AG09309 (cell line): ENCODE measurements around the gene SLC16A12.

Experiments used
- DNase-seq: peaks from one replicate; pipeline ENCODE4 v3.0.0-alpha.2; 2010; ENCODE audit warnings: low read depth
- H3K4me3 ChIP-seq: 2 replicates; pipeline ENCODE4 v1.5.1; 2011; ENCODE audit warnings: mild to moderate bottlenecking, low read depth, low read length, moderate library complexity; ENCODE audit not compliant: control insufficient read depth
- TF ChIP-seq, protein P1 (sequence below): IDR thresholded peaks from 2 replicates; pipeline ENCODE4 v1.5.1; 2011; ENCODE audit warnings: mild to moderate bottlenecking, low read depth, low read length, inconsistent platforms; ENCODE audit not compliant: insufficient read depth, control insufficient read depth; ENCODE audit errors: missing control alignments

The SLC16A12 gene

DNA sequence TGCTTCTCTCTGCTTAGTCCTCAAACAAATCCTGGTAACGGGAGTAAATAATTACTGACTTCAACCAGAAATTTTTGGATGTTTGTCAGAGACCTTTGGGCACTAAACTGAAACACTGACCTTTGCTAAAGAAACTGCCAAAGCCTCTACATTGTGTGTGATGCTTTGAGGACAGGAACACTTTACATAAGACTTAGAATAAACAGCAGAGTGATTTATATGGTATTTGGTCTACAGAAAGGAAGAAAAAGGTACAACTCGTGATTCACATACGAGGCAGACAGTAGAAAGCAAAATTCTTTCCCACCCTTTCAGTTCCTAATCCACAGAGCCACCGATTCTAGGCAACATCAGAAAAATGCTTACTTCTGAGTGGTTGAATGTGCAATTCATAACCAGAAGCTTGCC lies 59.8 kb downstream of the SLC16A12 start:
- TF ChIP-seq, protein P1, sequence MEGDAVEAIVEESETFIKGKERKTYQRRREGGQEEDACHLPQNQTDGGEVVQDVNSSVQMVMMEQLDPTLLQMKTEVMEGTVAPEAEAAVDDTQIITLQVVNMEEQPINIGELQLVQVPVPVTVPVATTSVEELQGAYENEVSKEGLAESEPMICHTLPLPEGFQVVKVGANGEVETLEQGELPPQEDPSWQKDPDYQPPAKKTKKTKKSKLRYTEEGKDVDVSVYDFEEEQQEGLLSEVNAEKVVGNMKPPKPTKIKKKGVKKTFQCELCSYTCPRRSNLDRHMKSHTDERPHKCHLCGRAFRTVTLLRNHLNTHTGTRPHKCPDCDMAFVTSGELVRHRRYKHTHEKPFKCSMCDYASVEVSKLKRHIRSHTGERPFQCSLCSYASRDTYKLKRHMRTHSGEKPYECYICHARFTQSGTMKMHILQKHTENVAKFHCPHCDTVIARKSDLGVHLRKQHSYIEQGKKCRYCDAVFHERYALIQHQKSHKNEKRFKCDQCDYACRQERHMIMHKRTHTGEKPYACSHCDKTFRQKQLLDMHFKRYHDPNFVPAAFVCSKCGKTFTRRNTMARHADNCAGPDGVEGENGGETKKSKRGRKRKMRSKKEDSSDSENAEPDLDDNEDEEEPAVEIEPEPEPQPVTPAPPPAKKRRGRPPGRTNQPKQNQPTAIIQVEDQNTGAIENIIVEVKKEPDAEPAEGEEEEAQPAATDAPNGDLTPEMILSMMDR, result no peak
- H3K4me3 ChIP-seq, result no peak overlapping the region
- no peak for DNase-seq

DNA sequence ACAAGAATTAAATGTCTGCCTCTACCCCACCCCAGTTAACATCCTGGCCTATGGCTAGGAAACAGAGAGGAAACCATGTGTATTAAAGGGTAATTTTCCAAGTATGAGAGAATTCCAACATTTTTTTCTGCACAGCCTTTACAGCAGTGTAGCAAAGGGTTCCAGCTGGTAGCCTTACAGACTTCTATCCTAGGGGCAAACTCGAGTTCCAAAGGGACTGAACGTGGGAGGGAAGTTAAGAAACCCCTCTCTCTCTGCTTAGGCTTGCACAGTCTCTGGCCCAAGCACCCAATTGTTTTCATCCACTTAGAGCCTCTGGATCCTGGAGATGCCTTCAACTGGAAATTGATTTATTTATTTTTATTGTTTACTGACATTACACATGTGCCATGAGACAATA lies 60.3 kb downstream of the SLC16A12 start:
- DNase-seq, result no peak
- no peak overlapping the region for H3K4me3 ChIP-seq
- TF ChIP-seq, protein P1, result no peak

DNA sequence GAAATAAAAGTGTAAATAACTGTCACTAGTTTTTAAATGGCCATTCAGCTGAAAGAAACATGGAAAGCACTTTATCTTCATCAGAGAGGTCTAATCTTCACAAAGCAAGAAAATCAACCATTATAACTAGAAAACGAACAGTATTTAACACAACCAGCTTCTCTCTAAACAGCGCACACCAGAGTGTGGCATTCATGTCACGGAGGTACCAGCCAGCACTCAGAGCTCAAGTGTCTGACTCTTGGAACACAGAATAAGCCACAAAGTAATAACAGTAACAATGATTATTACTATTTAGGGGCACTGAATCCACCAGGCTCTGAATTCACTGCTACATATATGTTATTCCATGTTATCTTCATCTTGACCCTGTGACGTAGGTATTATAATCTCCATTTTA lies 60.9 kb downstream of the SLC16A12 start:
- no peak for DNase-seq
- TF ChIP-seq, protein P1, result no peak
- no peak overlapping the region for H3K4me3 ChIP-seq

DNA sequence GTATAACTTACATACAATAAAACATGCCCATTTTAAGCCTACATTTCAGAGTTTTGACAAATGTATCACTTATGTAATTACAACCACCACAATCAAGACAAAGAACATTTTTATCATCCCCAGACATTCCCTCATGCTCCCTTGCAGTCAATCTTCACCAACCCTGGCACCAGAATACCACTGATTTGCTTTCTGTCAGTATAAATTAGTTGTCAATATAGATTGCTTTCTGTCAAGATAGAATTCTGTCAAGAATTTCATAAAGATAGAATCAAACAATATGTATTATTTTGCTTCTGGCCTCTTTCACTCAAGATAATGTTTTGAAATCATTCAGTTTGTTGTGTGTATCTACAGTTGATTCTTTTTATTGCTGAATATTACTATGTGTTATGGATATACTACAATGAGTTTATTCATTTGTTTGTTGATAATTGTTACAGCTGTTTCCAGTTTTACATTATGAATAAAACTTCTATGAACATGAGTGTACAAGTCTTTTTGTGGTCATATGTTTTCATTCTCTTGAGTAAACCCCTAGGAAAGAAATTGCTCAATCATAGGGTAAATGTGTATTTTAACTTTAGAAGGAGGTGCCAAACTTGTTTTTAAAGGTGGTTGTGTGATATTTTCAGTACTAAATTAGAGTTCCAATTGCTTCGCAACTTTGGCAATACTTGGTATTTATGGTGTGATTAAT lies 64.1 kb downstream of the SLC16A12 start:
- no peak for DNase-seq
- TF ChIP-seq, protein P1, result no peak

DNA sequence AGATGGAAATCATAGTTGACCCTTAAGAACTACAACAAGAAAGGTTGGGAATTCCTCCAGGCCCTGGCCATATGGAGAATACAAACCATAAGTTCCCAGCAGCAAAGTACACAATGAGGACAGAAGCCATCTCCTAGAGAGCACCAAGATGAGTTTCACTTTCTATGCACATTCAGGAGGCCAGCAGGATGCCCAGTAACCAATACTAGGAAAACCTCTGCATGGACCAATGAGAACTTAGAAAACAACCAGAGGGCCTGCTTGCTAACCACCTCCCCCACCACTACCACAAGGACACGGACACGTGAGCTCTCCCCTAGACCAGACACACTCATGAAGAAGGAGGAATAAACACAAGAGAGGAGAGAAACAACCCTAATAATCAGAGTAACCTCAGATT lies 64.8 kb downstream of the SLC16A12 start:
- TF ChIP-seq, protein P1, result no peak
- H3K4me3 ChIP-seq, result no peak overlapping the region
- DNase-seq, result no peak

More for the DNA sequence above, 64.1 kb downstream of the SLC16A12 start:
- H3K4me3 ChIP-seq, result no peak overlapping the region

DNA sequence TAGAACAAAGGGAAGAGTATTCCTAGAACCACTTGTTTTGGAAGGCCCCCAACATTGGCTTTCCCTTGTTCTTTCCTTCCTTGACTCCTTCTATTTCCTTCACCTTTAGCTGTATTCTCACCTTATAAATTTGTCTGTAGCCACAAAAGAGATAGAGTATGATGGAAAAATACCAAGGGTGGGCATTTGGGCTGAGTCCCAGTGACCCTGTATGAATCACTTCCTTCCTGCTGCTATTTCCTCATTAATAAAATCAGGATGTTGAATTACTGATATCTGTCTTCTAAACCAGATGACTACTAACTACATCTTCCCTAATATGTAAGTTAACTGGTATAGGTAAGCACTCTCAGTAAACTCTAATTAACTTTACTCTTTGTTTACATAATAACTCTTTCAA lies 65.9 kb downstream of the SLC16A12 start:
- DNase-seq, result no peak
- H3K4me3 ChIP-seq, result no peak overlapping the region
- TF ChIP-seq, protein P1, result no peak
